ENCODE results near the gene ACOT7. TPM values are rescaled to one million over a fixed set of nuclear protein-coding genes. Genes with fewer than 3 reads are reported as not detected.

ACOT7 gene
- total RNA-seq, 4 donors from 2014 or later = 21.1 to 27.7 (median 24.6) TPM

DNA sequence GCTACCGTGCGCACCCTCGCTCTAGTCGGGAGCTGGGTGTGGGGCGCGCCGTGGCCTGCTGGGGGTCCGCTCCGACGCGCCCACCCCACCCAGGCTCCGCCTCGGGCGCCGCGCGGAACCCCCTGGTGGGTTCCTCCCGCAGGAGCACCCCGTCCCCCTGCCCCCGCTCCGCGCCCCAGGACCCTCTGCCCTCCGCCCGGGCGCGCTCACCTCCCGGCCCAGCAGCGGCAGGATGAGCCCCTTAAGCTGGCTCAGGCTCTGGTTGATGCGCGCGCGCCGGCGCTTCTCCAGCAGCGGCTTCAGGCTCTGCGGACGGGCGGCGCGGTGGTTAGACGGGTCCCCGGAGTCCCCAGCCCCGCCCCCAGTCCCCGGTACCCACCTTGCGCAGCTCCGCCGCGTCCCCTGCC, 25.8 kb upstream of the ACOT7 start:
- H3K4me3 ChIP-seq (ENCODE audit: low read depth, poor library complexity, severe bottlenecking) = peak overlapping the region; percentile 27
- TF ChIP-seq POLR2A (IDR thresholded peaks at IDR 0.05) = no peak
- TF ChIP-seq, protein P1, sequence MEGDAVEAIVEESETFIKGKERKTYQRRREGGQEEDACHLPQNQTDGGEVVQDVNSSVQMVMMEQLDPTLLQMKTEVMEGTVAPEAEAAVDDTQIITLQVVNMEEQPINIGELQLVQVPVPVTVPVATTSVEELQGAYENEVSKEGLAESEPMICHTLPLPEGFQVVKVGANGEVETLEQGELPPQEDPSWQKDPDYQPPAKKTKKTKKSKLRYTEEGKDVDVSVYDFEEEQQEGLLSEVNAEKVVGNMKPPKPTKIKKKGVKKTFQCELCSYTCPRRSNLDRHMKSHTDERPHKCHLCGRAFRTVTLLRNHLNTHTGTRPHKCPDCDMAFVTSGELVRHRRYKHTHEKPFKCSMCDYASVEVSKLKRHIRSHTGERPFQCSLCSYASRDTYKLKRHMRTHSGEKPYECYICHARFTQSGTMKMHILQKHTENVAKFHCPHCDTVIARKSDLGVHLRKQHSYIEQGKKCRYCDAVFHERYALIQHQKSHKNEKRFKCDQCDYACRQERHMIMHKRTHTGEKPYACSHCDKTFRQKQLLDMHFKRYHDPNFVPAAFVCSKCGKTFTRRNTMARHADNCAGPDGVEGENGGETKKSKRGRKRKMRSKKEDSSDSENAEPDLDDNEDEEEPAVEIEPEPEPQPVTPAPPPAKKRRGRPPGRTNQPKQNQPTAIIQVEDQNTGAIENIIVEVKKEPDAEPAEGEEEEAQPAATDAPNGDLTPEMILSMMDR (IDR thresholded peaks at IDR 0.05) = no peak
- intact Hi-C loops (cut with DNase I; ENCODE audit: low total_unique reads) = no loop called here
- no peak for DNase-seq (ENCODE audit: low spot score in 2 of 2)
- whole genome bisulfite sequencing, 2 donors = 2% methylated on average over 11 to 25 of the region's 48 CpGs

DNA sequence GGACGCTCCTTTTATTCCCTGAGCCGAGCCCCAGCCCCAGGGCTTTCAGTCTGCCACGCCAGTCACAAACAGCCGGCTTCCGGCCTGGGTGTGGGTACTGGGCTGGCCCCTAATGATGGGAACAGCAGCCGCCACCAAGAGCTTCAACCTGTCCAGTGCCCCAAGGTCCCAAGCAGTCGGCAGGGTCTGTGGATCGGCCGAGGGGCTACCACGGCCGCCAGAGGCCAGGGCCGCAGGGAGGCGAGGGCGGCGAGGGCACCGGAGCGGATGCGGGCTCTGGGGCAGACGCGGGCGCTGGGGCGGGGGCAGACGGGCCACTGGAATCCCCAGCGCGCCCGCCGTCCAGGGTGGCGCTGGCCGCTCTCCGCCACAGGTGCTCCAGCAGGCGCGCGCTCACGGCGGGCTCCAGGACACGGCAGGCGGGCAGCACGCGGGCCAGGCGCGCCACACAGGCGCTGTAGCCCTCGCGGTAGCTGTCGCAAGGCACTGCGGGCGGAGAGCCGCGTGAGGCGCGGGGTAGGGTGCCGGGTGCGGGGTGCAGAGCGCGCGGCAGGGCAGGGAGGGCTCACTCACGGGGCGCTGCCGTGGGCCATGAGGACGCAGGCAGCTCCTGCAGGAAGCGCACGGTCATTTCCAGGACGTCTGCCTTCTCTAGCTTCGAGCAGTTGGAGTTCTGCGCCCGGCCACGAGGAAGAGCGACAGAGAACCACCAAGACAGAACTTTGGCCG, 25.3 kb upstream of the ACOT7 start:
- 10% methylated on average over 12 to 43 of the region's 69 CpGs for WGBS, 2 donors
- H3K4me3 ChIP-seq (ENCODE audit: low read depth, poor library complexity, severe bottlenecking) = peak overlapping the region; percentile 27
- intact Hi-C loops (cut with DNase I; ENCODE audit: low total_unique reads) = no loop called here
- TF ChIP-seq, protein P1 (IDR thresholded peaks at IDR 0.05) = no peak
- TF ChIP-seq POLR2A (IDR thresholded peaks at IDR 0.05) = no peak
- no peak for DNase-seq (ENCODE audit: low spot score in 2 of 2)

DNA sequence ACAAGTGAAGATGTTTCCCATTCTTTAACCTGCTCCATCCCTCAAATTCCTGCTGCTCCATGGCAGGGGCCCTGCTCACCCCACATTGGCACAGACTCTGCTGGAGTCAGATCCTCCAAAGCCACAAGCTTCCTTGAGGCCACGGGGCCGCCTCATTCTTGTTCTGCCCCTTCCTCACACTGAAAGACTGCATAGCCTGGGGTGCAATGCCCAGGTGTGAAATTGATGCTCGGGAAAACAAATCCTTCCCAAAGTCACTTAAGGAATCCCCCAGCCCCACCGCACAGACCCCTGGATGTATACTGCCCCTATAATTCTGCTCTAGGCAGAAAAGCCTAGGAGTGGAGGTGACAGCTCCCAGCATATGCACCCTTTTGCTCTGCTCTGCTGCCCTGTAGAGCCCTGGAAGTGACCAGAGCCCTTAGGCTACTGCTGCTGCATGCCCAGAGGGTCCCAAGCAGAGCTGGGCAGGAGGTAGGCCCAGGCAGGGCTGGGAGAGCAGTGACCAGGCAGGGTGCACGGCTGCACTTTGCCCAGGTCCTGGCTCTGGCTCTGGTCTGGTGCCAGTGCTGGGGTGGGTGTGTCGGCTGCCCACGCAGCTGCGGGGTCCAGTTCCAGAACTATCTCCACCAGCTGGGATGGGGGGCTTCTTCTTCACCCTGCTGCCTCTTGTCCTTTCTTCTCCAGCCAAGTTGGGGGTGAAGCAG, 24.5 kb upstream of the ACOT7 start:
- intact Hi-C loops (cut with DNase I; ENCODE audit: low total_unique reads) = no loop called here
- DNase-seq (ENCODE audit: low spot score in 2 of 2) = no peak
- 56 to 62% methylated on average over 8 of the region's 8 CpGs for WGBS, 2 donors
- TF ChIP-seq, protein P1 (IDR thresholded peaks at IDR 0.05) = no peak
- no peak for TF ChIP-seq POLR2A (IDR thresholded peaks at IDR 0.05)
- H3K4me3 ChIP-seq (ENCODE audit: low read depth, poor library complexity, severe bottlenecking) = no peak overlapping the region

- TF ChIP-seq POLR2A (IDR thresholded peaks at IDR 0.05) = no peak
- TF ChIP-seq, protein P1 (IDR thresholded peaks at IDR 0.05) = no peak
- H3K4me3 ChIP-seq (ENCODE audit: low read depth, poor library complexity, severe bottlenecking) = no peak overlapping the region
- intact Hi-C loops (cut with DNase I; ENCODE audit: low total_unique reads) = no loop called here
- DNase-seq (ENCODE audit: low spot score in 2 of 2) = no peak
- 66 to 72% methylated on average over 5 of the region's 5 CpGs for WGBS, 2 donors
Observed at GRCh38 chr1:6416906-6417305, 23.3 kb upstream of the ACOT7 start.

GRCh38 chr1:6416295-6416656, 22.7 kb upstream of the ACOT7 start:
- no peak overlapping the region for H3K4me3 ChIP-seq (ENCODE audit: low read depth, poor library complexity, severe bottlenecking)
- DNase-seq (ENCODE audit: low spot score in 2 of 2) = no peak
- 68 to 87% methylated on average over 8 of the region's 8 CpGs for WGBS, 2 donors
- TF ChIP-seq POLR2A (IDR thresholded peaks at IDR 0.05) = no peak
- TF ChIP-seq, protein P1 (IDR thresholded peaks at IDR 0.05) = no peak
- intact Hi-C loops (cut with DNase I; ENCODE audit: low total_unique reads) = no loop called here

Measured in lower leg skin (tissue), 4 donors.